GM12878 (cell line): ENCODE results near the gene RAB11A. TPM values are rescaled to one million over a fixed set of nuclear protein-coding genes. Genes with fewer than 3 reads are reported as not detected.

ENCODE experiments used
- ASH2L ChIP-seq: fragments of 300-600, 200-600 bp; sonication (generic); IDR thresholded peaks from 2 replicates; pipeline ENCODE4 v1.6.1; 2017; ENCODE audit warnings: low read depth, mild to moderate bottlenecking, borderline replicate concordance
- ATF7 ChIP-seq: fragments of 450-650 bp; IDR thresholded peaks from 2 replicates; pipeline ENCODE4 v1.6.1; 2016; ENCODE audit warnings: low read depth, mild to moderate bottlenecking
- FOS ChIP-seq: IDR thresholded peaks from 3 replicates; pipeline ENCODE4 v1.6.1; 2011; ENCODE audit warnings: borderline replicate concordance; ENCODE audit not compliant: insufficient read length; ENCODE audit errors: extremely low read depth
- FOXM1 ChIP-seq: IDR thresholded peaks from 2 replicates; pipeline ENCODE4 v1.6.1; 2012; ENCODE audit warnings: low read depth, mild to moderate bottlenecking, inconsistent platforms, low read length, moderate library complexity
- JUNB ChIP-seq: IDR thresholded peaks from 2 replicates; pipeline ENCODE4 v1.6.1; 2016; ENCODE audit warnings: antibody characterized with exemption, mild to moderate bottlenecking
- NR2C1 ChIP-seq: fragments of 450-650 bp; IDR thresholded peaks from 2 replicates; pipeline ENCODE4 v1.6.1; 2017; ENCODE audit warnings: antibody characterized with exemption, mild to moderate bottlenecking, moderate library complexity
- POLR2A ChIP-seq: IDR thresholded peaks from 2 replicates; pipeline ENCODE4 v1.6.1; 2011; ENCODE audit warnings: low read depth, mild to moderate bottlenecking, low read length
- POLR2AphosphoS5 ChIP-seq: IDR thresholded peaks from 2 replicates; pipeline ENCODE4 v1.6.1; 2011; ENCODE audit warnings: mild to moderate bottlenecking, low read length, inconsistent platforms
- RELA ChIP-seq: fragments of 450-650 bp; IDR thresholded peaks from 2 replicates; pipeline ENCODE4 v1.8.0; 2014; ENCODE audit warnings: borderline replicate concordance; ENCODE audit not compliant: partially characterized antibody
- SPI1 ChIP-seq: IDR thresholded peaks from 2 replicates; pipeline ENCODE4 v1.6.1; 2011; ENCODE audit warnings: low read depth, mild to moderate bottlenecking, low read length, moderate library complexity, borderline replicate concordance; ENCODE audit not compliant: insufficient read depth
- SREBF1 ChIP-seq: IDR thresholded peaks from 2 replicates; pipeline ENCODE4 v1.6.1; 2012; ENCODE audit warnings: mild to moderate bottlenecking, low read length
- SUZ12 ChIP-seq: fragments of 200-600 bp; sonication (generic); IDR thresholded peaks from one replicate; pipeline ENCODE4 v1.6.1; 2018; ENCODE audit warnings: antibody characterized with exemption, mild to moderate bottlenecking; ENCODE audit not compliant: unreplicated experiment
- polyA plus RNA-seq, 11 experiments: library from polyadenylated mRNA; depleted of rRNA in 4 of 11; unstranded in 6 of 11; stranded (reverse) in 5 of 11; fragments of >200 nt; fragmentation: Nextera tagmentation in 4 of 11; fragmentation: Illumina TruSeq in 1 of 11; extraction: Ambion mirVana in 4 of 11; extraction: Trizol in 1 of 11; gene quantifications; 1 replicate in 1 of 11; 2 replicates in 10 of 11; pipeline versions ENCODE4 v1.2.1 to v1.2.3, GENCODE V29; 2011 to 2016; ENCODE audit warnings: inconsistent platforms in 2 of 11, missing spikeins in 2 of 11, low read depth in 1 of 11
- total RNA-seq, 4 experiments: library from RNA; depleted of rRNA in 3 of 4; stranded (reverse); fragments of >200 nt in 3 of 4; fragmentation: Illumina TruSeq in 1 of 4; extraction: Trizol in 1 of 4; gene quantifications; 2 replicates each; pipeline versions ENCODE4 v1.2.1 to v1.2.3, GENCODE V29; 2013 to 2021
- TF ChIP-seq, protein P1 (sequence below): fragments of 450-650 bp; formaldehyde crosslinking; IDR thresholded peaks from 2 replicates; pipeline ENCODE4 v1.4.0; 2022; ENCODE audit warnings: mild to moderate bottlenecking, moderate library complexity
- TF ChIP-seq, protein P2 (sequence below), 3 experiments: IDR thresholded peaks in 2 of 3; conservative IDR thresholded peaks in 1 of 3; 2 replicates each; pipeline ENCODE4 v1.5.1; 2011; ENCODE audit warnings: low read depth in 3 of 3, low read length in 3 of 3, mild to moderate bottlenecking in 3 of 3, control low read depth in 2 of 3, moderate library complexity in 2 of 3, inconsistent platforms in 1 of 3, mixed read lengths in 1 of 3; ENCODE audit not compliant: control insufficient read depth in 2 of 3, insufficient read depth in 1 of 3; ENCODE audit errors: extremely low read depth in 1 of 3
- TF ChIP-seq, protein P3 (sequence below): IDR thresholded peaks from 2 replicates; pipeline ENCODE4 v1.6.1; 2011; ENCODE audit warnings: borderline replicate concordance, low read depth, mild to moderate bottlenecking, moderate library complexity, low read length; ENCODE audit not compliant: insufficient read depth, poor library complexity, severe bottlenecking

Gene RAB11A
- total and polyA plus RNA-seq, 10 of the 15 experiments (the other 5 are each of a cell fraction or from before 2014, with no cell fraction given): 128 to 387 (median 224) TPM

DNA sequence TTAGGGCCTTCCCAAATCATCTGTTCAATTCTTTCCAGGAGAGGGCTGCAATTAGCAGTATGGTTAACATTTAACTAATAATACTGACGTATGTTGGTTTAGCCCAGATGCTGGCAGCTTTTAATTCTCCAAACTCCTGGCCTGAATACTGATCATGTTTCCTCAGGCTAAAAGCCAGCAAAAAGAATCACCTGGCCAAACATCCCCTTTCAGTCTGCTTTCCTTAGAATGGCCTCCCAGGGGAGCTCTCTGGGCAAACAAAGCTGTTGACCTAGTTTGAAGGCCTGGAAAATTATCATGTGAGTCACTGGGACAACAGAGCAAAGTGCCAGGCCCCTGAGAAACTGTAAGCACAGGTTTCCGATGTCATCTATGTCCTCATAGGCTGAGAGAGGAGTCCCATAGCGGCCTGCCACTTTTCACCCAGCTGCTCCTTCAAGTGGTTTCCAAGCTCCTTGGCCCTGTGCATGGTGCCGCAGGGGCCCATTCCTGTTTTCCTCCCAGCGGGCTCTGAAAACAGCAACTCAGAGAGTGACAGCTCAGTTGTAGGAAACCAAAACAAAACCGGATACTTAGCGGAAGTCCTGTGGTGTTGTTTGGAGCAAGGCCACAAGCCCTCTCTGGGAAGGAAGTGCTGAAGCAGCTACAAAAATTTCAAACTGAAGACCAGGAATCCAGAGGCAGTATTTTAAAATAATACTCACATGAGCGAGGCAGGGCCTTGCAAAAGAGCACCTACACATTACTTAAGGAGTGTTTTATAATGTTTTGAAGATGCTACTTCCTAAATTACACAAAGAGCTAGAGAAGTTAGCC, 36.5 kb upstream of the RAB11A start (continued):
- TF ChIP-seq ATF7: no peak
- TF ChIP-seq, protein P1, sequence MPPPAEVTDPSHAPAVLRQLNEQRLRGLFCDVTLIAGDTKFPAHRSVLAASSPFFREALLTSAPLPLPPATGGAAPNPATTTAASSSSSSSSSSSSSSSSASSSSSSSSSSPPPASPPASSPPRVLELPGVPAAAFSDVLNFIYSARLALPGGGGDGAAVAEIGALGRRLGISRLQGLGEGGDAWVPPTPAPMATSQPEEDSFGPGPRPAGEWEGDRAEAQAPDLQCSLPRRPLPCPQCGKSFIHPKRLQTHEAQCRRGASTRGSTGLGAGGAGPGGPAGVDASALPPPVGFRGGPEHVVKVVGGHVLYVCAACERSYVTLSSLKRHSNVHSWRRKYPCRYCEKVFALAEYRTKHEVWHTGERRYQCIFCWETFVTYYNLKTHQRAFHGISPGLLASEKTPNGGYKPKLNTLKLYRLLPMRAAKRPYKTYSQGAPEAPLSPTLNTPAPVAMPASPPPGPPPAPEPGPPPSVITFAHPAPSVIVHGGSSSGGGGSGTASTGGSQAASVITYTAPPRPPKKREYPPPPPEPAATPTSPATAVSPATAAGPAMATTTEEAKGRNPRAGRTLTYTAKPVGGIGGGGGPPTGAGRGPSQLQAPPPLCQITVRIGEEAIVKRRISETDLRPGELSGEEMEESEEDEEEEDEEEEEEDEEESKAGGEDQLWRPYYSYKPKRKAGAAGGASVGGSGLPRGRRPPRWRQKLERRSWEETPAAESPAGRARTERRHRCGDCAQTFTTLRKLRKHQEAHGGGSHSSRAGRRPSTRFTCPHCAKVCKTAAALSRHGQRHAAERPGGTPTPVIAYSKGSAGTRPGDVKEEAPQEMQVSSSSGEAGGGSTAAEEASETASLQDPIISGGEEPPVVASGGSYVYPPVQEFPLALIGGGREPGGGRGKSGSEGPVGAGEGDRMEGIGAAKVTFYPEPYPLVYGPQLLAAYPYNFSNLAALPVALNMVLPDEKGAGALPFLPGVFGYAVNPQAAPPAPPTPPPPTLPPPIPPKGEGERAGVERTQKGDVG: no peak
- TF ChIP-seq, protein P2, sequence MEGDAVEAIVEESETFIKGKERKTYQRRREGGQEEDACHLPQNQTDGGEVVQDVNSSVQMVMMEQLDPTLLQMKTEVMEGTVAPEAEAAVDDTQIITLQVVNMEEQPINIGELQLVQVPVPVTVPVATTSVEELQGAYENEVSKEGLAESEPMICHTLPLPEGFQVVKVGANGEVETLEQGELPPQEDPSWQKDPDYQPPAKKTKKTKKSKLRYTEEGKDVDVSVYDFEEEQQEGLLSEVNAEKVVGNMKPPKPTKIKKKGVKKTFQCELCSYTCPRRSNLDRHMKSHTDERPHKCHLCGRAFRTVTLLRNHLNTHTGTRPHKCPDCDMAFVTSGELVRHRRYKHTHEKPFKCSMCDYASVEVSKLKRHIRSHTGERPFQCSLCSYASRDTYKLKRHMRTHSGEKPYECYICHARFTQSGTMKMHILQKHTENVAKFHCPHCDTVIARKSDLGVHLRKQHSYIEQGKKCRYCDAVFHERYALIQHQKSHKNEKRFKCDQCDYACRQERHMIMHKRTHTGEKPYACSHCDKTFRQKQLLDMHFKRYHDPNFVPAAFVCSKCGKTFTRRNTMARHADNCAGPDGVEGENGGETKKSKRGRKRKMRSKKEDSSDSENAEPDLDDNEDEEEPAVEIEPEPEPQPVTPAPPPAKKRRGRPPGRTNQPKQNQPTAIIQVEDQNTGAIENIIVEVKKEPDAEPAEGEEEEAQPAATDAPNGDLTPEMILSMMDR (IDR thresholded peaks at IDR 0.05 in 2 of 3, conservative IDR thresholded peaks at IDR 0.05 in 1 of 3; ENCODE audit: control insufficient read depth in 2 of 3, extremely low read depth in 1 of 3, insufficient read depth in 1 of 3, low read depth in 3 of 3, low read length in 3 of 3): no peak
- no peak for TF ChIP-seq FOS
- peak; percentile 68 for TF ChIP-seq SPI1
- TF ChIP-seq SUZ12: no peak
- no peak for TF ChIP-seq RELA
- TF ChIP-seq NR2C1: no peak
- TF ChIP-seq POLR2AphosphoS5: 0 out of 2 replicates have a peak, but pooled peaks have one; percentile 32
- no peak for TF ChIP-seq JUNB
- no peak for TF ChIP-seq FOXM1
- TF ChIP-seq, protein P3, sequence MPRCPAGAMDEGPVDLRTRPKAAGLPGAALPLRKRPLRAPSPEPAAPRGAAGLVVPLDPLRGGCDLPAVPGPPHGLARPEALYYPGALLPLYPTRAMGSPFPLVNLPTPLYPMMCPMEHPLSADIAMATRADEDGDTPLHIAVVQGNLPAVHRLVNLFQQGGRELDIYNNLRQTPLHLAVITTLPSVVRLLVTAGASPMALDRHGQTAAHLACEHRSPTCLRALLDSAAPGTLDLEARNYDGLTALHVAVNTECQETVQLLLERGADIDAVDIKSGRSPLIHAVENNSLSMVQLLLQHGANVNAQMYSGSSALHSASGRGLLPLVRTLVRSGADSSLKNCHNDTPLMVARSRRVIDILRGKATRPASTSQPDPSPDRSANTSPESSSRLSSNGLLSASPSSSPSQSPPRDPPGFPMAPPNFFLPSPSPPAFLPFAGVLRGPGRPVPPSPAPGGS: no peak
- TF ChIP-seq SREBF1: no peak
- no peak for TF ChIP-seq ASH2L
- peak; percentile 36; the same call in 1 of the 2 replicates for TF ChIP-seq POLR2A
